Small intestine (tissue), 7 donors: ENCODE data around the gene UGGT2. TPM values are rescaled to one million over a fixed set of nuclear protein-coding genes. Genes with fewer than 3 reads are reported as not detected.

ENCODE experiments used
- DNase-seq, 2 donors: peaks; one replicate each; pipeline versions ENCODE4 v3.0.0 to v3.0.0-alpha.2; 2013
- FAIRE-seq: peaks from 2 replicates; lab custom pipeline; 2012; peaks lifted over from hg19 to GRCh38; lab: Jason Lieb, UNC
- H3K27ac ChIP-seq, 3 donors: one replicate each; pipeline ENCODE4 v1.5.1; 2013; ENCODE audit warnings: low read length in 2 of 3, mild to moderate bottlenecking in 2 of 3, control low read depth in 1 of 3, inconsistent platforms in 1 of 3, low read depth in 1 of 3, moderate library complexity in 1 of 3
- H3K27me3 ChIP-seq, 3 donors: one replicate each; pipeline ENCODE4 v1.6.1; 2013; ENCODE audit warnings: low read length in 3 of 3, inconsistent platforms in 1 of 3; ENCODE audit not compliant: control insufficient read depth in 3 of 3, insufficient read depth in 3 of 3
- H3K36me3 ChIP-seq, 3 donors: one replicate each; pipeline ENCODE4 v1.6.1; 2013; ENCODE audit warnings: low read length in 3 of 3, inconsistent platforms in 1 of 3, low read depth in 1 of 3, mild to moderate bottlenecking in 1 of 3, moderate library complexity in 1 of 3; ENCODE audit not compliant: control insufficient read depth in 3 of 3, insufficient read depth in 2 of 3
- H3K4me1 ChIP-seq, 3 donors: one replicate each; pipeline ENCODE4 v1.6.1; 2013; ENCODE audit warnings: low read length in 2 of 3, inconsistent platforms in 1 of 3, low read depth in 1 of 3, mild to moderate bottlenecking in 1 of 3, moderate library complexity in 1 of 3; ENCODE audit not compliant: control insufficient read depth in 3 of 3, insufficient read depth in 2 of 3
- H3K4me3 ChIP-seq, 3 donors: one replicate each; pipeline ENCODE4 v1.5.1; 2013; ENCODE audit warnings: low read length in 3 of 3, control low read depth in 1 of 3, inconsistent platforms in 1 of 3, low read depth in 1 of 3, mild to moderate bottlenecking in 1 of 3, moderate library complexity in 1 of 3
- H3K9me3 ChIP-seq, 2 donors: one replicate each; pipeline ENCODE4 v1.6.1; 2013; ENCODE audit warnings: low read depth in 1 of 2, low read length in 1 of 2; ENCODE audit not compliant: control insufficient read depth in 2 of 2, insufficient read depth in 1 of 2
- WGBS, 3 donors: extraction: QIAGEN DNeasy Blood & Tissue Kit; methylation state at CpG; one replicate each; pipeline ENCODE4 v1.1.7; 2013; 5-methylcytosine and 5-hydroxymethylcytosine counted together
- polyA plus RNA-seq, 4 donors: library from polyadenylated mRNA; stranded (reverse) in 3 of 4; unstranded in 1 of 4; fragments of 200-250 nt in 3 of 4; fragments of 120-200 nt in 1 of 4; gene quantifications; one replicate each; pipeline versions ENCODE4 v1.2.1 to v1.2.3, GENCODE V29; 2013
- donor health status: healthy with polysubstance abuse.
- donor health status: control.
- donor health status: control.
- donor health status: Bipolar disorder and iron deficiency.
- donor health status: healthy.

UGGT2 gene
- polyA plus RNA-seq, 4 donors = 1.6 to 22.8 (median 5.3) TPM

DNA sequence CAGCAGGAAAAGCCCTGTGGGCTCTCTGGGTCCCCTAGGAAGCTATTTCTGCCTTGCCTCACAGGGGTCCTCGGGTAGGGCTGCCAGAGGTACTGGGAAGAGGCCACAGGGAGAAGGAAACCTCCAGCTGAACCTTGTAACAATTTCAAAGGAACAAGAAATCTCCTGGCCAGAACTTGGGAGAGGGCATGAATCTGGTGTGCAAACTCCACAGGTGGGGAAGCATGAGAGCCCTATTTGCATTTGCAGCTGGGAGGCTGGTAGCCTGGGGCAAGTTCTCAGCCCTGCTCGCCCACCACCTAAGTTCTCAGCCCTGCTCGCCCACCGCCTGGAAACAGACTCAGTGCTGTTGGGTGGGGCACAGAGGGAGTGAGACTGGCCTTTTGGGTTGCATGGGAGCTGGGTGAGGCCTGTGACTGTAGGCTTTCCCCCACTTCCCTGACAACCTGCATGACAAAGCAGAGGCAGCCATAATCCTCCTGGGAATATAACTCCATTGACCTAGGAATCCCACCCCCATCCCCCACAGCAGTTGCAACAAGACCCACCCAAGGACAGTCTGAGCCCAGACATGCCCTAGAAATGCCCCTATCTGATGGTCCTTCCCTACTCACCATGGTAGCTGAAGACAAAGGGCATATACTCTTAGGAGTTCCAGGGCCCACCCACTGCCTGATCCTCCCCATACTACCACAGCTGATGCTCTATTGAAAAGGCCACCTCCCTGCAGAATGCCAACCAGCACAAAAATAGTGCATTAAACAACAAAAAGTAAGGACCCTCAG is 11.7 kb downstream of the UGGT2 start:
- Histone ChIP-seq H3K4me1 (no peaks in the 10 kb centered on the region), H3K9me3 (peaks cover 0 to 12% of the 10 kb centered on the region in 2 donors), H3K27ac (no peak overlapping the region), H3K36me3 (peaks cover 0 to 2% (median 0%) of the 10 kb centered on the region in 3 donors), H3K27me3 (no peaks in the 10 kb centered on the region), H3K4me3 (no peak overlapping the region)
- WGBS, 3 donors = 86 to 94% (median 87%) methylated on average over 4 of the region's 4 CpGs
- FAIRE-seq (no peak), DNase-seq (no peak)

DNA sequence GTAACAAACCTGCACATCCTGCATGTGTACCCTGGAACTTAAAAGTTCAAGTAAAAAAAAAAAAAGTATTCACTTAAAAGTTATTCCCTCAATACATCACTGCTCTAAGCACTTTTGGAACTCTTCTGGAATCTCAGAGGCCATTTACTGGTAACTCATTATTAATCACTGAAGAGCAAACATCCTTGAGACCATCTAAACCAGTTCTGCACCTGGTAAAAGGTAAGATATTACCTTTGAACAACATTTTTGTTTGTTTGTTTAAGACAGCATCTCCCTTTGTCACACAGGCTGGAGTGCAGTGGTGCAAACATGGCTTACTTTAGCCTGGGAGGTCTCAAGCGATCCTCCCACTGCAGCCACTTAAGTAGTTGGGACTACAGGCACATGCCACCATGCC is 16.7 kb downstream of the UGGT2 start:
- peaks cover 0 to 14% (median 0%) of the 10 kb centered on the region in 3 donors for H3K36me3 ChIP-seq
- no peak overlapping the region for H3K4me3 ChIP-seq
- H3K27me3 ChIP-seq = no peaks in the 10 kb centered on the region
- no peak overlapping the region for H3K27ac ChIP-seq
- WGBS, 3 donors = 94 to 97% (median 94%) methylated on average over 1 of the region's 1 CpG
- peaks cover 4 to 21% of the 10 kb centered on the region in 2 donors for H3K9me3 ChIP-seq
- DNase-seq (no peak), FAIRE-seq (no peak)
- H3K4me1 ChIP-seq = no peaks in the 10 kb centered on the region

DNA sequence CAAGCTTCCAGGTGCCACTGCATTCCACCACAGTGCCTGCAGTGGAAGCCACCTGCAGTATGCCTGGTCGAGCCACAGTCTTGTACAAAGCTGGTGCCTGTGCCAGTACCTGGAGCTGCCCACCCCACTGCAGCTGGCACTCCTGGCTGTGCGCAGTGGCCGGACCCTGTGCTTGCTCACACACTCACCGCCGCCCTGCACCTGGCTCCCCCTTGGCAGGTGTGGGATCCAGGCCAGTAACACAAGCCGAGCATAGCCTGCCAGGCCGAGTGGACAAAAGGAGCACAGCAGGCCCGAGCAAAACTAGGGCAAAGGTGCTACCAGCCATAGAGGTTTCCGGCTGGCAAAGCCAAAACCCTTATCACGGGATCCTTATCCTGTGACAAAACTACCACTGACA is 18.5 kb downstream of the UGGT2 start:
- H3K4me1 ChIP-seq = no peaks in the 10 kb centered on the region
- WGBS, 3 donors = 92 to 96% (median 95%) methylated on average over 10 of the region's 10 CpGs
- FAIRE-seq (no peak), DNase-seq (no peak)
- H3K27me3 ChIP-seq = no peaks in the 10 kb centered on the region
- H3K36me3 ChIP-seq = peaks cover 0 to 14% (median 0%) of the 10 kb centered on the region in 3 donors
- H3K9me3 ChIP-seq = peaks cover 4 to 17% of the 10 kb centered on the region in 2 donors
- H3K27ac ChIP-seq = no peak overlapping the region
- no peak overlapping the region for H3K4me3 ChIP-seq

DNA sequence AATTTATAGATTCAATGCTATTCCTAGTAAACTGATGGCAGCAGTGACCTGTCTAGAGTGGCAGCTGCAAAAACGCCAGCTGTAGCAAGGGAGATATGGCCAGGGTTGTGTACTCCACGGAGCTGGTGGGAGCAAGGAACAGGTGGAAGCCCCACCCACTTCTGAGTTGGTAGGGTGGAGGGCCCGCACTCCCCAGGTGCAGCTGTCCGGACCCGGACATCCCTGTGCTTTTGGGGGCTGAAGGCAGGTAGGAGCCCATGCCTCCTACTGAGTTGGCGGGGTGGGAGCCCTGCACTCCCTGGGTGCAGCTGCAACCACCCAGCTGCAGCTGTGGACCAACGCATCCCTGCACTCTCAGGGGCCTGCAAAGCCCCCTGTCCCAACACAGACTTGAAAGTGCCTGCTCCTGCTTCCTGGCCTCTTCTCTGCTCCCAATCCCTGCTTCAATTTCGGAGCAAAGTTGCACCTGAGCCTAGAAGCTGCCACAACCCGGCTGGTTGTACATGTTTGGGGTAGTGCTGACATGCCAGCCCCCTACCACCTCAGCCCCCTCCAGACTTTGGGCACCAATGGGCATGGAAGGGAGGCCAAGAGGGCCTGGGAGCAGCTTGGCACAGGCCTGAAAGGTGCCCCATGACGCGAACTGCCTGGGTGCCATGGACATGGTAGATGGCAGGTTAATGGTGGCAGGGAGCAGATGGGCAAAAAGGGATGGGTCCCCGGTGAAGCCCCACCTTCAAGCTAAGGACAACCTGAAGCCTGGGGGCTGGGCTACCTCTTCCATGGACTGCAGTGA is 19.8 kb downstream of the UGGT2 start:
- H3K27ac ChIP-seq = no peak overlapping the region
- H3K4me3 ChIP-seq = no peak overlapping the region
- H3K9me3 ChIP-seq = peaks cover 4 to 17% of the 10 kb centered on the region in 2 donors
- H3K27me3 ChIP-seq = no peaks in the 10 kb centered on the region
- FAIRE-seq (no peak), DNase-seq (no peak)
- H3K36me3 ChIP-seq = peaks cover 0 to 17% (median 0%) of the 10 kb centered on the region in 3 donors
- WGBS, 3 donors = 88 to 93% (median 89%) methylated on average over 12 of the region's 12 CpGs
- no peaks in the 10 kb centered on the region for H3K4me1 ChIP-seq

DNA sequence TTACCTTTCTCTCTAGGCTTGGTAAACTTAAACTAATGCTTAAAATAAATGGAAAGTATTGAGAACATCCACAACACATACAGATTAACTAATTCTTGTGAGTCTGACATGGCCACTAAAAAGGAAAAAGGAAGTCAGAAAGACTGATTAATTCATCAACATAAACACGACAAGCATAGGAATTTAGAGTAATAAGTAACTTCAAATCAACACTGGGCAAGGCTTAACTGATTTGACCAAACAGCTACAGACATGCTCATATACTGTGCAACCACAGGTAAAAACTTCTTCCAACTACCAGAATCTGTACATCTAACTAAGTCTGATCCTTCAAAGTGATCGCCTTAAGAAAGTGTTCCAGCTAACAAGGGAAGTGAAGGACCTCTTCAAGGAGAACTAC is 20.5 kb downstream of the UGGT2 start:
- Histone ChIP-seq H3K4me3 (no peak overlapping the region), H3K4me1 (no peaks in the 10 kb centered on the region), H3K27me3 (no peaks in the 10 kb centered on the region), H3K36me3 (peaks cover 0 to 17% (median 0%) of the 10 kb centered on the region in 3 donors), H3K9me3 (peaks cover 4 to 17% of the 10 kb centered on the region in 2 donors), H3K27ac (no peak overlapping the region)
- no peak for DNase-seq
- 64 to 65% (median 65%) methylated on average over 2 of the region's 2 CpGs for WGBS, 3 donors
- FAIRE-seq = no peak

DNA sequence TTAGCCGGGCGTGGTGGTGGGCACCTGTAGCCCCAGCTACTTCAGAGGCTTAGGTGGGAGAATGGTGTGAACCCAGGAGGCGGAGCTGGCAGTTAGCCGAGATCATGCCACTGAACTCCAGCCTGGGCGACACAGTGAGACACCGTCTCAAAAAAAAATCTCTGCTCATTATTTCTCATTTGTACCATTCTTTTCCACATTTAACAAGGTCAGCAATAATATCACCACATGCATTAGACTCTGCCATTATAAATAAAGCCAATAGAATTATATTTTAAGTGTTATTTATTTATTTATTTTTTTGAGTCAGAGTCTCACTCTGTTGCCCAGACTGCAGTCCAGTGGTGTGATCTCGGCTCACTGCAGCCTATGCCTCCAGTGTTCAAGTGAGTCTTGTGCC is 24.2 kb downstream of the UGGT2 start:
- peaks cover 0 to 12% (median 0%) of the 10 kb centered on the region in 3 donors for H3K36me3 ChIP-seq
- H3K9me3 ChIP-seq = peaks cover 4 to 10% of the 10 kb centered on the region in 2 donors
- FAIRE-seq = no peak
- DNase-seq = no peak
- no peak overlapping the region for H3K4me3 ChIP-seq
- H3K27ac ChIP-seq = no peak overlapping the region
- no peaks in the 10 kb centered on the region for H3K4me1 ChIP-seq
- no peaks in the 10 kb centered on the region for H3K27me3 ChIP-seq
- WGBS, 3 donors = 97 to 98% (median 97%) methylated on average over 7 of the region's 7 CpGs

DNA sequence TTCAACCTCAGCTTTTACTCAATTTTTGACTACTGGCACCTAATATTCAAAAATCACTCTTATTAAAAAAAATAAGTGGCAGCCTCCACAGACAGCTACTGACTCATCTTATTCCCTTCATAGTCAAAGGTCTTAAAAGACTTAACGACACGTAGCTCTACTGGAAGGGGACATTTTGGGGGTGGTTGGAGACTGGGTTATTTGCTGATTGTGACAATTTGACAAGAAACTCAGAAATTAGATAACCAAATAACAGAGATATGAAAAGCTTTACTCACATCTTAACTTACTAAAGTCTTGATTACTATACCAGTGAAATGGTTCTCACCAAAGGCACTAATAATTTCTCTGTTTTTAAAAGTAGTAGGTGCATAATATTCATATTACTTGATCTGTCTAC is 25.7 kb downstream of the UGGT2 start:
- Histone ChIP-seq H3K27ac (no peak overlapping the region), H3K27me3 (no peaks in the 10 kb centered on the region), H3K36me3 (peaks cover 0 to 5% (median 0%) of the 10 kb centered on the region in 3 donors), H3K4me3 (no peak overlapping the region), H3K9me3 (no peaks in the 10 kb centered on the region), H3K4me1 (no peaks in the 10 kb centered on the region)
- DNase-seq = no peak
- WGBS, 3 donors = 92 to 97% (median 96%) methylated on average over 2 of the region's 2 CpGs
- FAIRE-seq = no peak

DNA sequence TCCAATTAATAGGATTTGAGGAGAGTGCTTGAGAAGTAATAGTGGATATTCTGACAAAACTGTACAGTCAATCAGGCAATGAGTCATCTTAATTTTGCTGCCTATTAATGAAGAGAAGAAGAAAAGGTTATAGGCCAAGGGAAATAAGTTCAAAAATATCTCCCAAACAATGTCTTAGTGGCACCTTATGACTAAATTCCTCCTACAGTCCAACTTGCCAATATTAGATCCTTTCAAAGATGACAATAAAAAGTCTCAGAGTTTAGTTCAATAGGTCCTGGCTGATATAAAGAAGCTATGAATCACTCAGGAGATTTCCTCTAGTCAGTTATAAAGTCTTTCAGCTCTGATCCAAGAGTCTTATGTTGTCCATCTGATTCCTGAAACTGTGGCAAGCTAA is 27.9 kb downstream of the UGGT2 start:
- no peak for FAIRE-seq
- H3K4me3 ChIP-seq = no peak overlapping the region

More for the DNA sequence above, 27.9 kb downstream of the UGGT2 start:
- H3K36me3 ChIP-seq = peaks cover 0 to 5% (median 0%) of the 10 kb centered on the region in 3 donors
- peak in 1 of 2 donors; percentile 1 for DNase-seq
- no peak overlapping the region for H3K27ac ChIP-seq
- H3K4me1 ChIP-seq = peaks cover 0 to 8% (median 0%) of the 10 kb centered on the region in 3 donors
- no peaks in the 10 kb centered on the region for H3K27me3 ChIP-seq
- H3K9me3 ChIP-seq = no peaks in the 10 kb centered on the region
